Measurements from ENCODE around the gene ZYX. TPM values are rescaled to one million over a fixed set of nuclear protein-coding genes. Genes with fewer than 3 reads are reported as not detected.

ZYX gene
- total and polyA plus RNA-seq, 9 of the 15 experiments (the other 6 are each of a cell fraction or from before 2014, with no cell fraction given): 1.8 to 130 (median 15.7) TPM

DNA sequence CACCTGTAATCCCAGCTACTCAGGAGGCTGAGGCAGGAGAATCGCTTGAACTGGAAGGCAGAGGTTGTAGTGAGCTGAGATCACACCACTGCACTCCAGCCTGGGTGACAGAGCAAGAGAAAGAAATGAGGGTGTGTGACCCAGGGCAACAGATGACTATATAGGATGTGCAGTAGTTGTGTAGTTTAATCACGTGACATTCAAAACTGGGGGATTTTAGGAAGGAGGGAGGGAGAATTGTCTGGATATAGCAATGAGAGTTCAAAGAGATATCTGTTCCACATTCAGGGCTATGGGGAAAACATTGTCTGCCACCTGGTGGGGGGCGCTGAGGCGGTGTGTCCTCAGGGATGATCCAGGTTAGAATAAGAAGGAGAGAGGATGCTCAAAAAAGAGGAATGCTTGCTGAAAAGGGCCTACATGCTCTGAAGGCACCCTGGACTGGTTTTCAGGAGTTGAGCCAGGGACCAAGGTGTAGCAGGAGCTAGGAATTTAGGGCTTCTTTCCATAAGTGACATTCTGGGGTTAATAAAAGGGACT, 7.8 kb upstream of the ZYX start:
- Histone ChIP-seq H3K27ac (ENCODE audit: extremely low read depth, low read depth, low read length) (no peak overlapping the region), H4K20me1 (replicated peaks; ENCODE audit: control insufficient read depth, insufficient read depth, low read length) (0 out of 2 replicates have a peak, but pooled peaks cover 4% of the 10 kb centered on the region), H3K4me2 (ENCODE audit: insufficient read depth, low read length) (no peak overlapping the region), H3K9me3 (replicated peaks; ENCODE audit: control insufficient read depth, insufficient read depth, low read depth, low read length) (no peaks in the 10 kb centered on the region), H3K4me3 (no peak overlapping the region), H2AFZ (ENCODE audit: low read depth, low read length) (no peak overlapping the region), H3K79me2 (ENCODE audit: control insufficient read depth, insufficient read depth, low read length) (no peaks in the 10 kb centered on the region), H3K27me3 (ENCODE audit: control insufficient read depth in 2 of 2, insufficient read depth in 2 of 2, low read length in 2 of 2) (peaks cover 8 to 21% of the 10 kb centered on the region in 2 experiments), H3K4me1 (replicated peaks in 1 of 2; ENCODE audit: control insufficient read depth in 2 of 2, insufficient read depth in 2 of 2, low read length in 2 of 2) (peaks cover 0 to 9% of the 10 kb centered on the region in 2 experiments; a peak in 1 of 5 replicates), H3K9ac (ENCODE audit: insufficient read depth in 1 of 2, low read depth in 2 of 2, low read length in 2 of 2) (no peak overlapping the region), H3K36me3 (ENCODE audit: control insufficient read depth, insufficient read depth, low read length) (no peaks in the 10 kb centered on the region), H3K9me1 (ENCODE audit: control insufficient read depth, insufficient read depth, low read length) (no peaks in the 10 kb centered on the region)
- WGBS (ENCODE audit: insufficient coverage, low coverage, missing lambda C conversion rate): 15% methylated on average over 4 of the region's 4 CpGs
- DNase-seq (ENCODE audit: extremely low read depth in 1 of 4, low spot score in 3 of 4) (no peak), ATAC-seq (no peak), FAIRE-seq (no peak)
- ChIA-PET POLR2A (interaction anchor here (1.9 kb wide), 1 partner anchor 19 kb away, joined by 4 read pairs; no protein-coding TSS in a partner anchor), CTCF (ENCODE audit: low intra/inter-chr PET ratio) (no interaction called here)
- BruUV-seq (replicated peaks): no TSS peak
- in situ Hi-C loops (cut with MboI): no loop called here
- intact Hi-C loops (cut with micrococcal nuclease): loop anchor here (2.0 kb wide), 1 partner anchor 133 kb away; no protein-coding TSS in a partner anchor
- TF ChIP-seq, protein P1, sequence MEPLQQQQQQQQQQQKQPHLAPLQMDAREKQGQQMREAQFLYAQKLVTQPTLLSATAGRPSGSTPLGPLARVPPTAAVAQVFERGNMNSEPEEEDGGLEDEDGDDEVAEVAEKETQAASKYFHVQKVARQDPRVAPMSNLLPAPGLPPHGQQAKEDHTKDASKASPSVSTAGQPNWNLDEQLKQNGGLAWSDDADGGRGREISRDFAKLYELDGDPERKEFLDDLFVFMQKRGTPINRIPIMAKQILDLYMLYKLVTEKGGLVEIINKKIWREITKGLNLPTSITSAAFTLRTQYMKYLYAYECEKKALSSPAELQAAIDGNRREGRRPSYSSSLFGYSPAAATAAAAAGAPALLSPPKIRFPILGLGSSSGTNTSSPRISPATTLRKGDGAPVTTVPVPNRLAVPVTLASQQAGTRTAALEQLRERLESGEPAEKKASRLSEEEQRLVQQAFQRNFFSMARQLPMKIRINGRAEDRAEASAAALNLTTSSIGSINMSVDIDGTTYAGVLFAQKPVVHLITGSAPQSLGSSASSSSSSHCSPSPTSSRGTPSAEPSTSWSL (CRISPR knock-in tag; IDR thresholded peaks at IDR 0.05; ENCODE audit: borderline replicate concordance): no peak
- TF ChIP-seq ZNF583 (CRISPR knock-in tag; IDR thresholded peaks at IDR 0.05) (no peak), SRSF1 (IDR thresholded peaks at IDR 0.05; ENCODE audit: low read depth, low read length) (no peak), NFYB (IDR thresholded peaks at IDR 0.05; ENCODE audit: extremely low read depth, insufficient read length) (no peak), KDM2B (CRISPR knock-in tag; IDR thresholded peaks at IDR 0.05) (no peak), MYC (IDR thresholded peaks at IDR 0.05; ENCODE audit: low read depth, low read length) (no peak), MYC (CRISPR knock-in tag; IDR thresholded peaks at IDR 0.05; ENCODE audit: borderline replicate concordance, low read depth) (no peak), FOS (IDR thresholded peaks at IDR 0.05; ENCODE audit: extremely low read depth, insufficient read length) (no peak), BRD4 (IDR thresholded peaks at IDR 0.05) (no peak), ATF7 (IDR thresholded peaks at IDR 0.05) (no peak)
- TF ChIP-seq, protein P2, sequence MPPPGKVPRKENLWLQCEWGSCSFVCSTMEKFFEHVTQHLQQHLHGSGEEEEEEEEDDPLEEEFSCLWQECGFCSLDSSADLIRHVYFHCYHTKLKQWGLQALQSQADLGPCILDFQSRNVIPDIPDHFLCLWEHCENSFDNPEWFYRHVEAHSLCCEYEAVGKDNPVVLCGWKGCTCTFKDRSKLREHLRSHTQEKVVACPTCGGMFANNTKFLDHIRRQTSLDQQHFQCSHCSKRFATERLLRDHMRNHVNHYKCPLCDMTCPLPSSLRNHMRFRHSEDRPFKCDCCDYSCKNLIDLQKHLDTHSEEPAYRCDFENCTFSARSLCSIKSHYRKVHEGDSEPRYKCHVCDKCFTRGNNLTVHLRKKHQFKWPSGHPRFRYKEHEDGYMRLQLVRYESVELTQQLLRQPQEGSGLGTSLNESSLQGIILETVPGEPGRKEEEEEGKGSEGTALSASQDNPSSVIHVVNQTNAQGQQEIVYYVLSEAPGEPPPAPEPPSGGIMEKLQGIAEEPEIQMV (tag; conservative IDR thresholded peaks at IDR 0.05; ENCODE audit: low read depth): no peak
- TF ChIP-seq, protein P3, sequence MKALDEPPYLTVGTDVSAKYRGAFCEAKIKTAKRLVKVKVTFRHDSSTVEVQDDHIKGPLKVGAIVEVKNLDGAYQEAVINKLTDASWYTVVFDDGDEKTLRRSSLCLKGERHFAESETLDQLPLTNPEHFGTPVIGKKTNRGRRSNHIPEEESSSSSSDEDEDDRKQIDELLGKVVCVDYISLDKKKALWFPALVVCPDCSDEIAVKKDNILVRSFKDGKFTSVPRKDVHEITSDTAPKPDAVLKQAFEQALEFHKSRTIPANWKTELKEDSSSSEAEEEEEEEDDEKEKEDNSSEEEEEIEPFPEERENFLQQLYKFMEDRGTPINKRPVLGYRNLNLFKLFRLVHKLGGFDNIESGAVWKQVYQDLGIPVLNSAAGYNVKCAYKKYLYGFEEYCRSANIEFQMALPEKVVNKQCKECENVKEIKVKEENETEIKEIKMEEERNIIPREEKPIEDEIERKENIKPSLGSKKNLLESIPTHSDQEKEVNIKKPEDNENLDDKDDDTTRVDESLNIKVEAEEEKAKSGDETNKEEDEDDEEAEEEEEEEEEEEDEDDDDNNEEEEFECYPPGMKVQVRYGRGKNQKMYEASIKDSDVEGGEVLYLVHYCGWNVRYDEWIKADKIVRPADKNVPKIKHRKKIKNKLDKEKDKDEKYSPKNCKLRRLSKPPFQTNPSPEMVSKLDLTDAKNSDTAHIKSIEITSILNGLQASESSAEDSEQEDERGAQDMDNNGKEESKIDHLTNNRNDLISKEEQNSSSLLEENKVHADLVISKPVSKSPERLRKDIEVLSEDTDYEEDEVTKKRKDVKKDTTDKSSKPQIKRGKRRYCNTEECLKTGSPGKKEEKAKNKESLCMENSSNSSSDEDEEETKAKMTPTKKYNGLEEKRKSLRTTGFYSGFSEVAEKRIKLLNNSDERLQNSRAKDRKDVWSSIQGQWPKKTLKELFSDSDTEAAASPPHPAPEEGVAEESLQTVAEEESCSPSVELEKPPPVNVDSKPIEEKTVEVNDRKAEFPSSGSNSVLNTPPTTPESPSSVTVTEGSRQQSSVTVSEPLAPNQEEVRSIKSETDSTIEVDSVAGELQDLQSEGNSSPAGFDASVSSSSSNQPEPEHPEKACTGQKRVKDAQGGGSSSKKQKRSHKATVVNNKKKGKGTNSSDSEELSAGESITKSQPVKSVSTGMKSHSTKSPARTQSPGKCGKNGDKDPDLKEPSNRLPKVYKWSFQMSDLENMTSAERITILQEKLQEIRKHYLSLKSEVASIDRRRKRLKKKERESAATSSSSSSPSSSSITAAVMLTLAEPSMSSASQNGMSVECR (CRISPR knock-in tag; IDR thresholded peaks at IDR 0.05): no peak

Measured in K562 (cell line).